ENCODE results near the gene DNAJC18.
"Not testable (repeated sequence)": the region's sequence is repeated elsewhere in the genome, so short reads cannot be mapped to it uniquely, and the experiment has no call there.

DNAJC18 gene

DNA sequence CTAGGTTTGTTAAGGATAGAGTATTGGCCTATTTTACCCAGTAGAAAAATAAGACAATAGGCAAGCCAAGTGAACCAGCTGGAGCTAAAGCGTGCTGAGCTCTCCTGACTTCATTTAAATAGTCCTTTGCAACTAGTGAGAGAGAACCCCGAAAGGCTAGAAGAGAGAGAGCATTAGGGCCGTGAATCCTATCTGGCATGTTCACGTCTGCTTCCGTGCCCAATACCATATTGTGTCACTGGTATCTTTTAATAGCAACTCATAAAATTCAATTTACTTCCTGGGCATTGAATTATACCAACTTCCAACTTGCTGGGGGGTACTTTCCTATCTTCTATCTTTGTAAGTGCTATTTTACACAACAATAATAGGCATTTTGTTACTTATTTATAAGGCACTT, 13.8 kb downstream of the DNAJC18 start:
- no peak for DNase-seq

GRCh38 chr5:139422307-139422893, 16.9 kb downstream of the DNAJC18 start:
- peak in 1 of 2 experiments; percentile 10 for DNase-seq

DNA sequence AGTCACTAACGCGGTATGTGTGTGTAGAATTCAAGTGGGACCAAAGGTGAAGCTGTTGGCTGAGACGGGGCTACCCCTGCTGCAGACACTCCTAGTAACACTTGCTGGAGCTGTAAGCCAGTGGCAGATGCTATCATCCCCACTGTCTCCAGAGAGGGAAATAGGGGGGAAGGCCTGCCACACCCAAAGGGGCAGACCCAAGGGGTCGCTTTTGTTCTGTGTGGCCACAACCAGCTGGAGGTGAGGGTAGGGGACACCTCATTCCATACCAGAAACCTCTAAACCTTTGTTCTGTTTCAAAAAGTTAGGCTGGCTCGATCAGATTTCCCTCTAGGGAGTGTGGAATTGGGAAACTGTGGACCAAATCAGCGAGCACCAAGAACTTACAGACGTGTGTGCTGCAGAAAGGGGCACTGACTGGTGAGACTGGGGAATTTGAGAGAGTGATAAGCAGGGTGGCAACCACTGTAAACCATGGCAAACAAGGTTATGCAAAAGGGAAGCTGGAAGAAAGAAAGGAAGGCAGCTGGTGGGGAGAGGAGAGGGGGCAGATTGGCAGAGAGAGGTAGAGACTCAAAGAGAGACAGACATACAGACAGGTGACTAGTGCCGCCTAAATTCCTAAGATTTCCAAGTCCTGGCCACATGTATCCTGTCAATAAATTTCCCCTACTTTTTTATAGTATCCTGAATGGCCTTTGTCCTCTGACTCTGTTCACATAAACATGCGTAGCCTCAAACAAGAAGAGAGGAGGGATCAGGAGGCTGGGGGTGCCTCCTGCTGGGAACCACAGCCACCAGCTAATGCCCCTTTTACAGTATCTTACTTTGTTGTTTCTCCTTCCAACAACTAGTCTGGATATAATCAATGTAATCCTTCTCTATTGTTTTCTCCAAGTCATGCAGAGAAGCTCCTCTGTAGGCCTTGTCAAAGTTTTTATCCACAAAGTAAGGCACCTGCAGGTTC, 19.8 kb downstream of the DNAJC18 start:
- no peak for DNase-seq

GRCh38 chr5:139418793-139419192, 20.5 kb downstream of the DNAJC18 start:
- DNase-seq = no peak

- DNase-seq = no peak
Measured at GRCh38 chr5:139417214-139417613, 22.1 kb downstream of the DNAJC18 start.

GRCh38 chr5:139416651-139417050, 22.7 kb downstream of the DNAJC18 start:
- no peak for DNase-seq

DNA sequence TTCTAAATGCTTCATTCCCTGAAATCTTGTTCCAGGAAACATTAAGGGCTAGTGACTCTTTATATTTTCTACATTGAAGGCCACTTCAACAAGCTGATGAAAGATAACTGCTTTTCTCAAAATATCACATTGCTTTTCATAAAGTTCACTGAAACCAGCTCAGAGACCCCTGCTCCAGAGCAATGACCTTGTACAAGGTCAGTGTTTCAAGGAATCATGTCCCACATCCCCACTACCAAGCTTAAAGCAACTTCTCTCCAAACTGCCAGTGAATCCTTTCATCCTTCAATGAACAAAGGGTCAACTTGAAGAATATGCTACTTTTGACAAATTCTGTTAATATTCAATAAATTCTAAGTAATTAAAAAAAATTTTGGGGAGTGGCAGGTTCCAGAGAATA, 23.5 kb downstream of the DNAJC18 start:
- DNase-seq = no peak

- peak; percentile 32 to 33 for DNase-seq
Measured at GRCh38 chr5:139415221-139415861, 24.0 kb downstream of the DNAJC18 start.

DNA sequence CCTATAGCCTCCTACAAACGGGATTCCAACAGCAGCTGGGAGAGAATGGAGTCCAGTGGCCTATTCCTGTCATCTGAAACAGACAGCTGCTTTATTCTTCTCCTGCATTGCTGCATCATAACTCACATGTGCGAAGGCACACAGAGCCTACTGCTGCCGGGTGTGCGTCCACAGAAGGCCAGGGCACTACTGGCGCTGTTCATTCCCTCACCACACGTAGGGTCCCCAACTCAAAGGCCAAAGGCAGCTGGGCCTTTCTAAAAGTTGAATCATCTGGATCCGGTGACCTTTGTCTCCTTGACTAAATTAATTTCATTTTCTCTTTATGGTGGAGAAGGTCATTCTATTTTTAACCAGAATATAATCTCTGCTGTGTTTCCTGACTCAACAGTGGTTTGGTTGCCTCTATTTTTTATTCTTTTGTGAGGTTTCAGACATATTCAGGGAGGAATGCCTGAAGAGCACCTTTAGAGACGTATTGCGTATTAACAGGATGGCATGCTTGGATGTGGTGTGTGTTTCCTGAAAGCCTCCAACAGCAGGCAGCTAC, 24.7 kb downstream of the DNAJC18 start:
- DNase-seq = no peak

GRCh38 chr5:139413963-139414362, 25.4 kb downstream of the DNAJC18 start:
- no peak for DNase-seq

- DNase-seq = no peak
Measured at GRCh38 chr5:139413153-139413552, 26.2 kb downstream of the DNAJC18 start.

DNA sequence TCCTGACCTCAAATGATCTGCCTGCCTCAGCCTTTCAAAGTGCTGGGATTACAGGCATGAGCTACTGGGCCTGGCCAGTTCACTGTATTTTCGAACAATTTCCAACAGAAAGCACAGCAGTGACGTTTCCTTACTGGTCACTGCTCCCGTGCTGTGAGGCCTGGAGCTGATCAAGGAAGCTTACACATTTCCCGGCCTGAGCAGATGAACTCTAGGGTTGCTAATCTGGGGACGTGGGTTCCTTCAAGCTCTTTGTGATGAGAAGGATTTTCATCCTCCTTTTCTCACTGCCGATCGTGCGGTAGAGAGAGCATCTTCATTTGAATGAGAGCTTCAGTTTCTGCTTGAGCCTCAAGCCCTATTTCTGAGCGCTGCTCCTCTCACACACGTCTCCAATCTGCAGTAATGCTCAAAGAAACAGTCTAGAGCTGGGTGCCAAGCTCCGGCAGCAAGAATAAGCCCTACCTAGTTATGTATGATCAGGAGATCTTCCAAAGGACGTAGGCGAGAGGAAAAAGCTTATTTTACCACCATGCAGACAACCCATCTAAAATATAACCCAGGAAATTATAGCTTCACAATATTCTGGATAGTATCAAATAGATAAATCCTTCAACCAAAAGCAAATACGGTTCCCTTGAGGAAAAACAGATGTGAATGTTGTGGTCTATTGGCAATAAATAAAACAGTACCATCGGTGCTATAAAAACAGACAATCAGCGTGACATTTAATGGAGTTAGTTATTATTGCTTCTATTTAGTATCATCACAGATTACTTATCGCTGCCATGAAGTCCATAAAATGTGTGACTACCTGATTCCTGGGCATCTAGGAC, 28.1 kb downstream of the DNAJC18 start:
- DNase-seq = no peak

DNA sequence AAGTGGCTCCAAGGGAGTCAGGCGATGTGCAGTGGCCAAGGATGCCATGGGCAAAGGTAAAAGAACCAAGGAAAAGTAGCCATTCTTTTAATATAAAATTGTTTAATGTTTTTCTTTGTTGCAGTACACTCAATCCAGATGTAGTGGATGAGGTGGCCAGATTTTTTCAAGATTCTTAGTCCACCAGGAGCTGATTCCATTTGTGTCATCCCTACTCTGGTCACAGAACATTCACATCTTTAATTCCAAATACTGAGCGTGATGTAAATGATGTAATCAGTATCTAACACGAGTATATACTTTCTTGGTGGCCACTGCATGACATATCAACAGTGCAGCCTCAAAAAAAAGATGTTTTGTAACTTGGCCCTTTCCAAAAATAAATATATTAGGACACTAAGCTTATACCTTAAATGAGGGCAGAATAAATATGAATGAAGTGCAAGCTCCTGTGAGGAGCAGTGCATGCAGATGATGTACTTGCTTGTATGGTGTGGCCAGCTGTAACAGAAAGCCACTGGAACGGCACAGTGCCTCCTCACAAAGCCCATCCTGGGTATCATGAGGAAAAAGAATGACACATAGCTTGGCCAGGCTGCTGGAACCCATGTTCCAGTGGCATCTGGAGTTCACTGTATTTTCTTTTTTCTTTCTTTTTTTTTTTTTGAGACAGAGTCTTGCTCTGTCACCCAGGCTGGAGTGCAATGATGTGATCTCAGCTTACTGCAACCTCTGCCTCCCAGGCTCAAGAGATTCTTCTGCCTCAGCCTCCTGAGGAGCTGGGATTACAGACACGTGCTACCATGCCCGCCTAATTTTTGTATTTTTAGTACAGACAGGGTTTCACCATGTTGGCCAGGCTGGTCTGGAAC, 29.0 kb downstream of the DNAJC18 start:
- DNase-seq = no peak

- DNase-seq = not testable (repeated sequence)
Measured at GRCh38 chr5:139409116-139409515, 30.2 kb downstream of the DNAJC18 start.

DNA sequence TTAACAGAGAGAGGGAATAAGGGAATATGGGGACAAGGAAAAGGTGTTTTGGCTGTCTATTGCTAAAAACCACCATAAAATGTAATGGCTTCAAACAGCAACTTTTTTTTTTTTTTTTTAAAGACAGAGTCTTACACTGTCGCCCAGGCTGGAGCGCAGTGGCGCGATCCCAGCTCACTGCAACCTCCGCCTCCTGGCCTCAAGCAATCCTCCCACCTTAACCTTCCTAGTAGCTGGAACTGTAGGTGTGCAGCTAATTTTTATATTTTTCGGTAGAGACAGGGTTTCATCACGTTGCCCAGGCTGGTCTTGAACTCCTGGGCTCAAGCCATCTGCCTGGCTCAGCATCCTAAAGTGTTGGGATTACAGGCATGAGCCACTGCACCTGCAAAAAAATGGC, 31.1 kb downstream of the DNAJC18 start:
- DNase-seq = no peak

GRCh38 chr5:139407517-139407916, 31.8 kb downstream of the DNAJC18 start:
- DNase-seq = no peak

GRCh38 chr5:139406963-139407362, 32.4 kb downstream of the DNAJC18 start:
- DNase-seq = no peak

- no peak for DNase-seq
Measured at GRCh38 chr5:139404484-139404840, 34.9 kb downstream of the DNAJC18 start.

GRCh38 chr5:139403787-139404483, 35.4 kb downstream of the DNAJC18 start, which contains the start of gene SPATA24:
TSS of gene SPATA24 (minus strand) at chr5:139404089. CDS start at chr5:139404060, 29 bp downstream.
- peak; percentile 61 to 98 for DNase-seq

GRCh38 chr5:139403418-139403786, 35.9 kb downstream of the DNAJC18 start:
- no peak for DNase-seq

All from cerebellar nuclear complex (tissue), 1 donor.